Thymus (tissue), 11 donors: Measurements from ENCODE around the gene HABP2. TPM values are rescaled to one million over a fixed set of nuclear protein-coding genes. Genes with fewer than 3 reads are reported as not detected.

Experiments
- DNase-seq, 9 donors: peaks; one replicate each; pipeline ENCODE4 v3.0.0-alpha.2; 2013; ENCODE audit warnings: low spot score in 9 of 9, low read depth in 6 of 9, missing footprints in 1 of 9
- H3K27ac ChIP-seq, 2 donors: one replicate each; pipeline ENCODE4 v1.5.1; 2013; ENCODE audit warnings: control low read depth in 1 of 2, low read depth in 1 of 2, low read length in 1 of 2, mild to moderate bottlenecking in 1 of 2, moderate library complexity in 1 of 2
- H3K27me3 ChIP-seq, 2 donors: one replicate each; pipeline ENCODE4 v1.5.1; 2013; ENCODE audit warnings: low read length in 1 of 2; ENCODE audit not compliant: control insufficient read depth in 2 of 2, insufficient read depth in 1 of 2
- H3K36me3 ChIP-seq, 2 donors: one replicate each; pipeline ENCODE4 v1.5.1; 2013; ENCODE audit warnings: low read length in 1 of 2, mild to moderate bottlenecking in 1 of 2, moderate library complexity in 1 of 2; ENCODE audit not compliant: control insufficient read depth in 2 of 2, insufficient read depth in 2 of 2
- H3K4me1 ChIP-seq, 2 donors: one replicate each; pipeline ENCODE4 v1.5.1; 2013; ENCODE audit warnings: low read length in 2 of 2; ENCODE audit not compliant: control insufficient read depth in 2 of 2, insufficient read depth in 2 of 2
- H3K4me3 ChIP-seq, 2 donors: one replicate each; pipeline ENCODE4 v1.5.1; 2013; ENCODE audit warnings: low read length in 2 of 2, control low read depth in 1 of 2, mild to moderate bottlenecking in 1 of 2
- H3K9me3 ChIP-seq, 2 donors: one replicate each; pipeline ENCODE4 v1.5.1; 2013; ENCODE audit warnings: low read length in 1 of 2, mild to moderate bottlenecking in 1 of 2; ENCODE audit not compliant: control insufficient read depth in 2 of 2, insufficient read depth in 1 of 2
- WGBS: extraction: QIAGEN DNeasy Blood & Tissue Kit; methylation state at CpG from one replicate; pipeline ENCODE4 v1.1.7; 2013; 5-methylcytosine and 5-hydroxymethylcytosine counted together
- polyA plus RNA-seq: library from polyadenylated mRNA; stranded (reverse); fragments of 200-250 nt; gene quantifications from one replicate; pipeline ENCODE4 v1.2.3, GENCODE V29; 2013
- total RNA-seq: library from RNA; stranded (reverse); fragments of 120-200 nt; gene quantifications from one replicate; pipeline ENCODE4 v1.2.4, GENCODE V29; 2013
- donor health status: healthy.

HABP2 gene
- total and polyA plus RNA-seq, 2 donors, result 0.19 to 0.96 TPM

DNA sequence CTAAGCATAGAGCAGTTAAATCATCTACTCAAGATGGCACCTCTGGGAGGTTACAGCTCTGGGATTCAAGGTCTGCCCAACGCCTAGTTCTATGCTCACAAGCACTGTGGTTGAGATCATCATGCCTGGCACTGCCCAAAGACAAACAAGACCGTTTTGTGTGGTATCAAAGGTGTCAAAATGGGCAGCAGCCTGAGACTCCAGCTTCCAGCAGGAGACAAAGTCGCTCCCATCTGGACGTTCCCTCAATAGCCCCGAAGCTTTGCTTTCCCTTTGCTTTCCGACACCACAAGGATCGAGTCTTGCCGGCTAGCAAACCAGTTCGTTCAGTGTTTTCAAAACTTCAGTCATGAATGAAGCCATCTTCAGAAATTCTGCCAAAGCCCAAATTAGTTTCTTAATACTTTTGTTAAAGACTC is 5.1 kb downstream of the HABP2 start:
- Histone ChIP-seq H3K4me3 (no peak overlapping the region), H3K9me3 (no peaks in the 10 kb centered on the region), H3K27me3 (peaks cover 14 to 49% of the 10 kb centered on the region in 2 donors), H3K27ac (no peak overlapping the region), H3K36me3 (no peaks in the 10 kb centered on the region), H3K4me1 (peaks cover 0 to 8% of the 10 kb centered on the region in 2 donors)
- DNase-seq, result no peak
- 49% methylated on average over 9 of the region's 9 CpGs for WGBS

DNA sequence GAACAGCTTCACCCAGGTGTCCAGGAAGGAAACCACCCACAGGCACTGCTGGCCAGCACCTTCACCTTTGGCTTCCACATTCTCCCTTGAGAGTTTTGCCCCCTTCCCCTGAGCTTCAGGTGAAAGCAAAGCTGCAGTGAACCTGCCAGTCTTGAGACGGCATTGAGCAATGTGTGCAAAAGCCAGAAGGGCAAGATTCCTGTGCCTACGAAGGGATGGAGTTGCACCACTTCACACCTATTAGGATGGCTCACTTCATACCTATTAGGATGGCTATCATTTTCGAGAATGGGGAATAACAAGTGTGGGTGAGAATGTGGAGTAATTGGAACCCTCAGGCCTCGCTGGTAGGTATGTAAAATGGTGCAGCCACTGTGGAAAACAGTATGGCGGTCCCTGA is 7.2 kb downstream of the HABP2 start:
- no peaks in the 10 kb centered on the region for H3K9me3 ChIP-seq
- no peak for DNase-seq
- peaks cover 0 to 3% of the 10 kb centered on the region in 2 donors for H3K4me1 ChIP-seq
- no peak overlapping the region for H3K4me3 ChIP-seq
- WGBS, result 81% methylated on average over 5 of the region's 5 CpGs
- H3K27ac ChIP-seq, result no peak overlapping the region
- H3K36me3 ChIP-seq, result no peaks in the 10 kb centered on the region
- H3K27me3 ChIP-seq, result peaks cover 14 to 41% of the 10 kb centered on the region in 2 donors

DNA sequence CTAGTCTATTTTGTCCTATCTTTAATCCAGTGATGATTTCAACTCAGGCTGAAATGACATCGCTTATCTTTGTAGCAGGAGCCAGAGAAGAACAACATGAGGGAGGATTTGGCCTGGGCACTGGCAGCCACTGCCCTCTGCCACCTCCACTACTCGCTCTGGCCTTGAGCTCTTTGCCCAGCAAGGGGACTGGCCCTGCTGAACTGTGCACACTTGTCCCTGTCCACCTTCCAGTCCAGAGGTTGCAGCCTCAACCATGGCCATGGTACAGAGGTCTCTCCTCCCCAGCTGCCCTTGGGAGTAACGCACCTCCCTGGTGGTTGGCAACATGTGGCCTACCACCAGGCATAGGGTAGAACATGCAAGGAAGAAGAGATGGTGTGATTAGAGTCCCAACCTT is 8.4 kb downstream of the HABP2 start:
- H3K9me3 ChIP-seq, result no peaks in the 10 kb centered on the region
- H3K4me3 ChIP-seq, result no peak overlapping the region
- H3K27ac ChIP-seq, result no peak overlapping the region
- H3K27me3 ChIP-seq, result peaks cover 14 to 35% of the 10 kb centered on the region in 2 donors
- no peaks in the 10 kb centered on the region for H3K36me3 ChIP-seq
- no peak for DNase-seq
- peaks cover 0 to 3% of the 10 kb centered on the region in 2 donors for H3K4me1 ChIP-seq
- over 99% methylated on average over 3 of the region's 3 CpGs for WGBS

DNA sequence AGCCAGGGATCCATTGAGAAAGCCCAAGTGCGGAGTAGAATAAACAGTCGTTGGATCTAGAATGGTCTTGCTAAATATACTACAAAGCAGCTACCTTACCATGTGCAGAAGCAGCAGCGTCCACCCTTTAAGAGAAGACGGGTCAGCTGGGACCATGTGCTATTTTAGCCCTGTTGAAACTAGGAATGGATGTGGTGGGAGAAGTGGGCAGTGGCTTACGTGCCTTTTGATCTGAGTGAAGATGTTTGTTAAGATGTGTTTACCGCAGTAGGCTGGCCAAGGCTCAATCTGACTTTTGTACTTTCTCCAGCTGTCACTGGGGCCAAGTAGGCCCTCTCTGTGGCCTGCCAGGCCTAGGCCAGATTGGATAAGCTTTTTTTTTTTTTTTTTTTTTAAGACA is 9.2 kb downstream of the HABP2 start:
- no peak overlapping the region for H3K4me3 ChIP-seq
- H3K9me3 ChIP-seq, result peaks cover 0 to under 1% of the 10 kb centered on the region in 2 donors
- H3K27me3 ChIP-seq, result peaks cover 13 to 30% of the 10 kb centered on the region in 2 donors
- no peaks in the 10 kb centered on the region for H3K36me3 ChIP-seq
- WGBS, result 98% methylated on average over 6 of the region's 6 CpGs
- H3K27ac ChIP-seq, result no peak overlapping the region
- peaks cover 0 to 8% of the 10 kb centered on the region in 2 donors for H3K4me1 ChIP-seq
- no peak for DNase-seq

DNA sequence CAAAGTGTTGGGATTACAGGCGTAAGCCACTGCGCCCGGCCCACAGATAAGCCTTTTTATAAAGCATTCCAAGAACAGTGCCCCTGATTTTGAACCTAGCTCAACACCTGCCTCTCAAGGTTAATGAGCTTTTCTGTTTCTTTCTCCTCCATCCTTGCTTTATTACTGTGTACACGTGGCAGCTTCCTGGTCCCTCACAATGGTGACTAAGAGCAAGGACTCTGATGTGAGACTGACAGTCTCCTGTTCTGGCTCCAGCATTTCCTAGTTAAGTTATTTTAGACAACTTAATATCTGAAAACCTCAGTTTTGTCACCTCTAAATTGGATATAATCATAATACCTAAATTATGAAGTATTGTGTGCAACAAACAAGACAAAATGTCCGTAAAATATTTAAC is 9.9 kb downstream of the HABP2 start:
- Histone ChIP-seq H3K4me3 (no peak overlapping the region), H3K9me3 (peaks cover 0 to 7% of the 10 kb centered on the region in 2 donors), H3K27ac (no peak overlapping the region)

DNA sequence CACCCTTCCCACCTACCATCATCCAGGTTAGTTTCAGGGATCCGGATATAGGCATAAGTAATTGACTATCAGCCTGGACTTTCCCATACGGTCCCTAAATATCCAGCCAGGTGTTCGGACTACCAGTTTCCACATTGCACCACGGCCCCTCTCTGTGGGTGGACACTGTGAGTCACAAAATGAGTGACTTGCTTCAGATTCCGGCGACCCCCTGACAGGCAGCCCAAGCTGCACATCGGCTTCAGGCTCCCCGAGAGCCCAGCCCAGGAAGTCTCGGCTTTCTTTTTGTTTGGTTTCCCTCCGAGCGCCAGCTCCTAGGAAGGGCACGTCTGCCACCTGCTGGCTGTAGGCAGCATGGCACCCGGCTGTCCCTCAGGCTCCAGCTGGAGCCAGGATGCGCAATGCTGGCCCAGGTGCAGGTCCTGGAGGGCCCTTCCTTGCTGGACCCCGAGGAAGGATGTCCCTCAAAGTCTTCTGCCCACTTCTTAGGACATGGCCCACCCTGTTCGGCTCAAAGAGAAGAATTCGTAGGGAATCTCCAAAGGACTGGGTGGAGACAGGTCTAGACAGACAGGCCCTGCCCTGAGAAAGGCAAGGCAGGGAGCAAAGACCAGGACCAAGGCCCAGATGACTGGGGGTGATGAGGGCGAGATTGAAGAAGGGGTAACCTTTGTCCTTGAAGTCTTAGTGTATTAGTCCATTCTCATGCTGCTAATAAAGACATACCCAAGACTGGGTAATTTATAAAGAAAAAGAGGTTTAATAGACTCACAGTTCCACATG is 10.6 kb downstream of the HABP2 start:
- peak; percentile 34 to 85 (median 57) for DNase-seq
- no peak overlapping the region for H3K27ac ChIP-seq
- H3K9me3 ChIP-seq, result peaks cover 0 to 8% of the 10 kb centered on the region in 2 donors
- 22% methylated on average over 18 of the region's 18 CpGs for WGBS
- peaks cover 3 to 14% of the 10 kb centered on the region in 2 donors for H3K4me1 ChIP-seq
- no peaks in the 10 kb centered on the region for H3K36me3 ChIP-seq
- H3K27me3 ChIP-seq, result peaks cover under 1 to 16% of the 10 kb centered on the region in 2 donors
- H3K4me3 ChIP-seq, result peak overlapping the region; percentile 7 to 38

More for the DNA sequence above, 9.9 kb downstream of the HABP2 start:
- WGBS, result 96% methylated on average over 5 of the region's 5 CpGs
- H3K4me1 ChIP-seq, result peaks cover 3 to 13% of the 10 kb centered on the region in 2 donors
- no peaks in the 10 kb centered on the region for H3K36me3 ChIP-seq
- DNase-seq, result no peak
- H3K27me3 ChIP-seq, result peaks cover 8 to 24% of the 10 kb centered on the region in 2 donors

DNA sequence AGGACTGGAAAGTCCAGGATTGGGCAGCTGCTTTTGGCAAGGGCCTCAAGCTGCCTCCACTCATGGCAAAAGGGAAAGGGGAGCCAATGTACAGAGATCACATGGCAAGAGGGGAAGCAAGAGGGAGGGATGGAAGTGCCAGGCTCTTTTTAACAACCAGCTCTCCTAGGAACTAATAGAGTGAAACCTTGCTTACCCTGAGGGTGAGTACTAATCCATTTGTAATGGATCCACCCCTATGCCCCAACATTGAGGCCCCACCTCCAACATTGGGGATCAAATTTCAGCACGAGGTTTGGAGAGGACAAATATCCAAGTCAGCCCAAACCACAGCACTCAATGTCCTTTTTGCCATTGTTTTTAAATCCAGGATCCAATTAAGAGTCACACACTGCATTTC is 12.5 kb downstream of the HABP2 start:
- 40% methylated on average over 1 of the region's 1 CpG for WGBS
- Histone ChIP-seq H3K9me3 (peaks cover 0 to 8% of the 10 kb centered on the region in 2 donors), H3K27me3 (peaks cover 0 to 3% of the 10 kb centered on the region in 2 donors), H3K27ac (no peak overlapping the region), H3K4me1 (peaks cover 3 to 14% of the 10 kb centered on the region in 2 donors), H3K4me3 (no peak overlapping the region), H3K36me3 (no peaks in the 10 kb centered on the region)
- no peak for DNase-seq

DNA sequence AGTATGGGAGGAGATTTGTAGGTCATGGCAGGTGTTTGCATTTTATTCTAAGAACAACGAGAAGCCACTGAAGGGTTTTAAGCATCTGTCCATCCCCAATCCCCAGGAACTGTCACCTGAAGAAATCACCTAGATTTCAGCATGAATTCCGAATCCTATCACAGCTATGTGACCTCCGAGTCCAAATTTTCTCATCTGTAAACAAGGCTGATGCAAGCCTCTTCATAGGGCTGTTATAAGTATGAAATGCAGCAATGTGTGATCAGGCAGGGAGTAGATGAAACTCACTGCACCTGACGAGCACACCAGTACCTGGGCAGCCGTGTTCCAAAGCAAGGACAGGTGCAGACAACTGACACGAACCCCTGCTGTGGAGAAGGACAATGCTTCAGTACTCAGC is 14.0 kb downstream of the HABP2 start:
- peaks cover 3 to 14% of the 10 kb centered on the region in 2 donors for H3K4me1 ChIP-seq
- H3K36me3 ChIP-seq, result no peaks in the 10 kb centered on the region
- peaks cover 0 to 8% of the 10 kb centered on the region in 2 donors for H3K9me3 ChIP-seq
- DNase-seq, result no peak
- H3K4me3 ChIP-seq, result no peak overlapping the region
- 72% methylated on average over 6 of the region's 6 CpGs for WGBS
- peaks cover 0 to 3% of the 10 kb centered on the region in 2 donors for H3K27me3 ChIP-seq
- H3K27ac ChIP-seq, result no peak overlapping the region

DNA sequence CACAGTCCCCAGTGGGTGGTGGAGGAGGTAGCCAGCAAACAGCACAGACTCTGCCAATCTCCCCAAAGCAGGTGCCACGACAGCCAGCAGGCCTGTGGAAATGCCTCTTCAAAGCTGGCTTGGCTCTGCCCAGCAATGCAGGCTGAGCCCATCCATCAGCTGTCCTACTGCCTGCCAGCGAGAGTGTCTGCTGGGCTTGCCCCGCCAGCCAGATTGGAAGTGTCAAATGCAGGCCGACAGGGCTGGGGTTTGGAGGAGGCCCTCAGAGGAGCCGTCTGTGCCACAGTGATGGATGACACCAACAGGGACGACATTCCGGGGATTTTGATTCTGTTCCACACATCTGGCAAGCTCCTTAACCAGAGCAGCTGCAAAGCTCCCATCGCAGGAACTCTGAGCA is 16.7 kb downstream of the HABP2 start:
- 90% methylated on average over 8 of the region's 8 CpGs for WGBS
- DNase-seq, result no peak

More for the DNA sequence above, 16.7 kb downstream of the HABP2 start:
- peaks cover 0 to 5% of the 10 kb centered on the region in 2 donors for H3K27me3 ChIP-seq
- no peak overlapping the region for H3K27ac ChIP-seq
- H3K4me3 ChIP-seq, result no peak overlapping the region
- no peaks in the 10 kb centered on the region for H3K36me3 ChIP-seq
- H3K9me3 ChIP-seq, result peaks cover 0 to 8% of the 10 kb centered on the region in 2 donors
- H3K4me1 ChIP-seq, result peaks cover 3 to 11% of the 10 kb centered on the region in 2 donors
